ENCODE results near the gene SLC25A6. TPM values are rescaled to one million over a fixed set of nuclear protein-coding genes. Genes with fewer than 3 reads are reported as not detected.
"Not testable (repeated sequence)": the region's sequence is repeated elsewhere in the genome, so short reads cannot be mapped to it uniquely, and the experiment has no call there.

SLC25A6 gene
- total RNA-seq, 1 donor from 2014 or later = 402 TPM

- Mint-ChIP-seq H3K27ac (ENCODE audit: unreplicated experiment) (no peak overlapping the region), H3K27me3 (ENCODE audit: unreplicated experiment) (no peaks in the 10 kb centered on the region), H3K9me3 (ENCODE audit: unreplicated experiment) (no peaks in the 10 kb centered on the region), H3K4me3 (ENCODE audit: unreplicated experiment) (no peak overlapping the region), H3K36me3 (ENCODE audit: unreplicated experiment) (peaks cover 18% of the 10 kb centered on the region), H3K4me1 (ENCODE audit: unreplicated experiment) (no peaks in the 10 kb centered on the region)
- no peak for TF ChIP-seq CTCF (IDR thresholded peaks at IDR 0.05)
- no peak for DNase-seq (ENCODE audit: extremely low spot score, unreplicated experiment)
Observed at GRCh38 chrX:1412551-1413161, 20.7 kb upstream of the SLC25A6 start.

- Mint-ChIP-seq H3K36me3 (ENCODE audit: unreplicated experiment) (peaks cover 18% of the 10 kb centered on the region), H3K27ac (ENCODE audit: unreplicated experiment) (no peak overlapping the region), H3K9me3 (ENCODE audit: unreplicated experiment) (no peaks in the 10 kb centered on the region), H3K4me1 (ENCODE audit: unreplicated experiment) (no peaks in the 10 kb centered on the region), H3K27me3 (ENCODE audit: unreplicated experiment) (no peaks in the 10 kb centered on the region), H3K4me3 (ENCODE audit: unreplicated experiment) (no peak overlapping the region)
- TF ChIP-seq CTCF (IDR thresholded peaks at IDR 0.05) = no peak
- no peak for DNase-seq (ENCODE audit: extremely low spot score, unreplicated experiment)
Observed at GRCh38 chrX:1411326-1411725, 19.4 kb upstream of the SLC25A6 start.

GRCh38 chrX:1407035-1407434 lies 15.1 kb upstream of the SLC25A6 start:
- Mint-ChIP-seq H3K27me3 (ENCODE audit: unreplicated experiment) (no peaks in the 10 kb centered on the region), H3K4me3 (ENCODE audit: unreplicated experiment) (no peak overlapping the region), H3K27ac (ENCODE audit: unreplicated experiment) (no peak overlapping the region), H3K9me3 (ENCODE audit: unreplicated experiment) (no peaks in the 10 kb centered on the region), H3K4me1 (ENCODE audit: unreplicated experiment) (no peaks in the 10 kb centered on the region), H3K36me3 (ENCODE audit: unreplicated experiment) (no peaks in the 10 kb centered on the region)
- no peak for TF ChIP-seq CTCF (IDR thresholded peaks at IDR 0.05)
- no peak for DNase-seq (ENCODE audit: extremely low spot score, unreplicated experiment)

GRCh38 chrX:1405769-1406168 lies 13.9 kb upstream of the SLC25A6 start:
- H3K27me3 Mint-ChIP-seq (ENCODE audit: unreplicated experiment); H3K36me3 Mint-ChIP-seq (ENCODE audit: unreplicated experiment): not testable (repeated sequence)

GRCh38 chrX:1403867-1404266 lies 12.0 kb upstream of the SLC25A6 start:
- not testable (repeated sequence) for H3K9me3 Mint-ChIP-seq (ENCODE audit: unreplicated experiment); DNase-seq (ENCODE audit: extremely low spot score, unreplicated experiment); H3K36me3 Mint-ChIP-seq (ENCODE audit: unreplicated experiment); H3K27ac Mint-ChIP-seq (ENCODE audit: unreplicated experiment); H3K4me3 Mint-ChIP-seq (ENCODE audit: unreplicated experiment); H3K27me3 Mint-ChIP-seq (ENCODE audit: unreplicated experiment); H3K4me1 Mint-ChIP-seq (ENCODE audit: unreplicated experiment)

More at GRCh38 chrX:1405769-1406168, 13.9 kb upstream of the SLC25A6 start:
- DNase-seq (ENCODE audit: extremely low spot score, unreplicated experiment); H3K27ac Mint-ChIP-seq (ENCODE audit: unreplicated experiment); H3K4me1 Mint-ChIP-seq (ENCODE audit: unreplicated experiment); H3K9me3 Mint-ChIP-seq (ENCODE audit: unreplicated experiment); H3K4me3 Mint-ChIP-seq (ENCODE audit: unreplicated experiment): not testable (repeated sequence)

- no peaks in the 10 kb centered on the region for H3K27me3 Mint-ChIP-seq (ENCODE audit: unreplicated experiment)
Observed at GRCh38 chrX:1403228-1403627, 11.3 kb upstream of the SLC25A6 start.

More at GRCh38 chrX:1403228-1403627, 11.3 kb upstream of the SLC25A6 start:
- no peaks in the 10 kb centered on the region for H3K4me1 Mint-ChIP-seq (ENCODE audit: unreplicated experiment)
- no peak overlapping the region for H3K27ac Mint-ChIP-seq (ENCODE audit: unreplicated experiment)
- TF ChIP-seq CTCF (IDR thresholded peaks at IDR 0.05) = no peak
- no peaks in the 10 kb centered on the region for H3K36me3 Mint-ChIP-seq (ENCODE audit: unreplicated experiment)
- no peak for DNase-seq (ENCODE audit: extremely low spot score, unreplicated experiment)
- no peaks in the 10 kb centered on the region for H3K9me3 Mint-ChIP-seq (ENCODE audit: unreplicated experiment)
- H3K4me3 Mint-ChIP-seq (ENCODE audit: unreplicated experiment) = no peak overlapping the region

Data from osteocyte (in vitro differentiated cells).